Measurements from ENCODE around the gene UTS2R. TPM values are rescaled to one million over a fixed set of nuclear protein-coding genes. Genes with fewer than 3 reads are reported as not detected.

The UTS2R gene
- total RNA-seq, 4 donors from 2014 or later = not detected

DNA sequence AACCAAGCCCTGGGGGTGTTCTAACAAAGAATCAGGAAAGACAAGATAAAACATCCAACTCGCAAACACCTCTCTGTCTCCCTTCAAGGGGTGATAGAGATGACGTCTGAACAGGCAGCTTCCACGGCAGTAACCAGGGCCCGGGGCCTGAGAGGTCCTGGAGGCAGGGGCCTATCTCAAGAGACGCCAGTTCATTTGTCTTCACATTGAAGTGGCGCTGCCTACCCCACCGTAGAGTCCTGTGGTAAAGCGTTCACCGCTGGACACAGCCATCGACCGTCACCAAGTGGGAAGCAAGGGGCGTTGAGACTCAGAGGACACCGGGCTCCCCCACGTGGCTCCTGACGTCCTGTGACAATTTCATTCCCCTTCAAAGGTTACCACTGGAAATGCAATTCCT, 21.4 kb downstream of the UTS2R start:
- 92 to 100% methylated on average over 4 to 13 of the region's 15 CpGs for WGBS, 2 donors (ENCODE audit: low coverage in 1 of 2)

DNA sequence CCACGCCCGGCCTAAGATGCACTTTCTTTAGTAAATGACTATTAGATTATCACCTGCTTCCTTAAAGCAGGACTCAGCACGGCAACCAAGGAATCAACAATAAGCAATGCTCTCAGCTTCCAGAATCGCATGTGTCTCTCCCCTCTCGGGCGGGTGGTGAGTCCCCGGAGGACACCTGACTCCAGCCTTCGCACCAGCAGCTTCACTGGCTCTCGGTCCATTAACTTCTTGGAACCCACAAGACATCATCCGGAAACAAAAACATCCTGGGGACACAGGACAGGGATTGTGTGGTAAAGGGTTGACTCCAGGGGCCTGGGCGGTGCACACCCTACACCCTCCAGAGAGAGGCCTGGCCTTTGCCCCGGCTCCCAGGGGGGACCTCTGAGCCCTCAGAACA, 22.7 kb downstream of the UTS2R start:
- peaks cover 0 to 23% (median 2%) of the 10 kb centered on the region in 3 donors for H3K4me1 ChIP-seq
- no peak overlapping the region for H3K27ac ChIP-seq
- 83 to 100% methylated on average over 1 to 9 of the region's 12 CpGs for WGBS, 2 donors (ENCODE audit: low coverage in 1 of 2)
- no peak for TF ChIP-seq POLR2AphosphoS5 (IDR thresholded peaks at IDR 0.05)
- ATAC-seq = no peak
- peaks cover 0 to 75% of the 10 kb centered on the region in 2 donors for H3K36me3 ChIP-seq
- H3K9me3 ChIP-seq = no peaks in the 10 kb centered on the region
- H3K4me3 ChIP-seq = no peak overlapping the region
- no peaks in the 10 kb centered on the region for H3K27me3 ChIP-seq

More for the DNA sequence above, 21.4 kb downstream of the UTS2R start:
- no peak for TF ChIP-seq POLR2A (IDR thresholded peaks at IDR 0.05)
- TF ChIP-seq, protein P1, sequence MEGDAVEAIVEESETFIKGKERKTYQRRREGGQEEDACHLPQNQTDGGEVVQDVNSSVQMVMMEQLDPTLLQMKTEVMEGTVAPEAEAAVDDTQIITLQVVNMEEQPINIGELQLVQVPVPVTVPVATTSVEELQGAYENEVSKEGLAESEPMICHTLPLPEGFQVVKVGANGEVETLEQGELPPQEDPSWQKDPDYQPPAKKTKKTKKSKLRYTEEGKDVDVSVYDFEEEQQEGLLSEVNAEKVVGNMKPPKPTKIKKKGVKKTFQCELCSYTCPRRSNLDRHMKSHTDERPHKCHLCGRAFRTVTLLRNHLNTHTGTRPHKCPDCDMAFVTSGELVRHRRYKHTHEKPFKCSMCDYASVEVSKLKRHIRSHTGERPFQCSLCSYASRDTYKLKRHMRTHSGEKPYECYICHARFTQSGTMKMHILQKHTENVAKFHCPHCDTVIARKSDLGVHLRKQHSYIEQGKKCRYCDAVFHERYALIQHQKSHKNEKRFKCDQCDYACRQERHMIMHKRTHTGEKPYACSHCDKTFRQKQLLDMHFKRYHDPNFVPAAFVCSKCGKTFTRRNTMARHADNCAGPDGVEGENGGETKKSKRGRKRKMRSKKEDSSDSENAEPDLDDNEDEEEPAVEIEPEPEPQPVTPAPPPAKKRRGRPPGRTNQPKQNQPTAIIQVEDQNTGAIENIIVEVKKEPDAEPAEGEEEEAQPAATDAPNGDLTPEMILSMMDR (IDR thresholded peaks at IDR 0.05) = no peak
- no peak for TF ChIP-seq EP300 (IDR thresholded peaks at IDR 0.05)
- no peak for TF ChIP-seq POLR2AphosphoS5 (IDR thresholded peaks at IDR 0.05)
- H3K4me1 ChIP-seq = peaks cover 0 to 13% (median 0%) of the 10 kb centered on the region in 3 donors
- no peaks in the 10 kb centered on the region for H3K9me3 ChIP-seq
- H3K36me3 ChIP-seq = peaks cover 0 to 63% of the 10 kb centered on the region in 2 donors
- H3K4me3 ChIP-seq = no peak overlapping the region
- peaks cover 5% of the 10 kb centered on the region for H3K27me3 ChIP-seq
- no peak for ATAC-seq
- no peak overlapping the region for H3K27ac ChIP-seq

DNA sequence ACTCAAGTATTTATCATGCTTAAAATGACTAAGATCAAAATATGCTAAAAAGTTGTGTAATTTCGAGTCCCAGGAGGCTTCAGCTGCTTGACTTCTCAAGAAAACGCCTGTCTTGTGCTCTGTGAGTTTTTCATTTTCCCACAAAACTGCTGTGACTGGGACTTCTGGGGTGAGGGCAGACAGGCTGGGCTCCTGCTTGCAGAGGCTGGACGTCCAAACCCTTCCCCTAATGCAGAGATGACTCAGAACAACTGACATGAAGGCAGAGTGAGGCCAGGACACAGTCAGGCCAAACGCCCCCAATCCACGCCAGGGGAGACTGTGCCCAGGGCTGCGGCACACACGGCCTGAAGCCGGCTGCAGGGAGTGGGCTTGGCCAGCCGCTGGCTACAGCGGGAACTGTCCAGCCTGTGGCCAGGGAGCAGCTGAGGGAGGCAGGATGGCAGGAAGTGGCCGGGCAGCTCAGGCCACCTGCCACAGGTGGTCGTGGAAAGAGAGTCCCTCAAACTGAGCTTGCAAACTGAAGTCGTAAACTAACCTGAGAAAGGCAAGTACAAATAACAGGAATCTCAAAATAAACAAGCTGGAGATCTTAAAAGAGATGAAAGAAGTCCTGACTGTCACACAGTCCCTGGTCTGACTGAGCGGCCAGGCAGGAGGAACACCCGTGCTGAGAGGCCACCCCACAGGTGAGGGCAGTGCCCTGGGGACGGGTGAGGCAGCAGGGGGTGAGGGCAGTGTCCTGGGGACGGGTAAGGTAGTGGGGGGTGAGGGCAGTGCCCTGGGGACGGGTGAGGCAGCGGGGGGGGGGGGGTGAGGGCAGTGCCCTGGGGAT, 25.3 kb downstream of the UTS2R start:
- H3K4me3 ChIP-seq = no peak overlapping the region
- peak overlapping the region in 1 of 4 donors; percentile 57 for H3K27ac ChIP-seq
- peak; percentile 65 for ATAC-seq
- H3K9me3 ChIP-seq = no peaks in the 10 kb centered on the region
- peaks cover 0 to 85% of the 10 kb centered on the region in 2 donors for H3K36me3 ChIP-seq
- H3K27me3 ChIP-seq = no peaks in the 10 kb centered on the region
- H3K4me1 ChIP-seq = peaks cover 0 to 33% (median 7%) of the 10 kb centered on the region in 3 donors
- 53 to 69% methylated on average over 3 to 4 of the region's 19 CpGs for WGBS, 2 donors (ENCODE audit: low coverage in 1 of 2)
- no peak for TF ChIP-seq POLR2AphosphoS5 (IDR thresholded peaks at IDR 0.05)
- TF ChIP-seq, protein P1 (IDR thresholded peaks at IDR 0.05) = no peak
- no peak for TF ChIP-seq POLR2A (IDR thresholded peaks at IDR 0.05)
- TF ChIP-seq EP300 (IDR thresholded peaks at IDR 0.05) = no peak

DNA sequence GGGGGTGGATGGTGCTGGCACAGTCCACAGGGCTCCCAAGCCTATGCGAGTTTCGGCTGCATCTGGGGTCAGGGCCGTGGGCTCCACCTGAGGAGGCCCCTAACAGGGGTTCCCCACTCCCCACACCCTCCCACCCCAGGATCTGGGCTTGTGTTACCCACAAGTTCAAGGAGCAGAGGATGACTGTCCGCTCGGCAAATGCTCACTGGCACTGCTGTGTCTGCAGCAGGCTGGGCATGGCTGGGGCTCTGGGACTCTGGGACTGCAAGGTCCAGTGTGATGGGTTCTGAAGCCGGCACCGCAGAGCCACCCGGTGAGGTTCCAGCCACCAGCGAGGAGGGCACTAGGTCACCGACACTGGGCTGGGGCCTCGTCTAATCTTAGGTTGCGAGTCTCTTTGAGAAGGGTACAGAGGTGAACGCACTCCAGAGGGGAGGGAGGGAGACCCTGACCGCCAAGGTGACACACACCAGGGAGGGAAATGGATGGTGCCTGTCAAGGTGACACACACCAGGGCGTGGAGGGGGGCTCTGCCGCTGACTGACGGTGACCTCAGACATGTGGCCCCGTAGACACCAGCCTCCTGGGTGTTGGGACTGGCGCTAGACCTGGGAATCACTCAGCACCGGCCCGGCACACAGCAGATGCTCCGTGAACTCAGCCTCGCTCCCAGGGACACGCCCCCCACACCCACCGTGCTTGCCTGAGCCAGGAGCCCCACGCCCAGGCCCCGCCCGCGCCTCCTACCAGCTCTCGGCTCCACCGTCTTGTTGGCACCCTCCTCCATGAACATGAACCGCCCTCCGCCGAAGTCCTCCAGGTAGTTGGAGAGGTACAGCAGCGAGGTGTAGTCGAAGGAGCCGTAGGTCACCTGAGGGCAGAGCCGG, 26.1 kb downstream of the UTS2R start:
- Histone ChIP-seq H3K27ac (peak overlapping the region in 1 of 4 donors; percentile 57), H3K4me3 (no peak overlapping the region), H3K4me1 (peaks cover 0 to 33% (median 7%) of the 10 kb centered on the region in 3 donors), H3K36me3 (peaks cover 0 to 85% of the 10 kb centered on the region in 2 donors), H3K27me3 (no peaks in the 10 kb centered on the region), H3K9me3 (no peaks in the 10 kb centered on the region)
- TF ChIP-seq, protein P1 (IDR thresholded peaks at IDR 0.05) = no peak
- no peak for TF ChIP-seq POLR2A (IDR thresholded peaks at IDR 0.05)
- TF ChIP-seq EP300 (IDR thresholded peaks at IDR 0.05) = no peak
- no peak for TF ChIP-seq POLR2AphosphoS5 (IDR thresholded peaks at IDR 0.05)
- WGBS, 2 donors (ENCODE audit: low coverage in 1 of 2) = 80% methylated on average over 12 of the region's 38 CpGs; no CpG with 5 or more reads in 1 of the 2 donors
- no peak for ATAC-seq

DNA sequence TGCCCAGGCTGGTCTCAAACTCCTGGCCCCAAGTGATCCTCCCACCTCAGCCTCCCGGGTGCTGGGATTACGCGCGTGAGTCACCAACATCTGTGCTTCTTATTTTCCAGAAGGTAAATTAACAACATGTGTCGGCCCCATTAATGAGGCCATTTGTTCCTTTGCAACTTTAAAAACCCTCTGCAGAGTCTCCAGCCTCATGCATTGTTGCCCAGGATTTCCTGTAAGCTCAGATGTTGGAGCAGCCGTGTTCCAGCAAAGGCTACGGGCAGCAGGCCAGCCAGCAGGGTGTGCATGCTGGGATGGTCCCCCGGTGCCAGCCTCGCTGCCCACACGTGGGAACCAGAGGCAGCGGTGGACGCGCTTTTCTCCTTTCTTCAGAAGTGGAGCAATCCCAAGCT, 27.5 kb downstream of the UTS2R start:
- Histone ChIP-seq H3K9me3 (no peaks in the 10 kb centered on the region), H3K27ac (peak overlapping the region in 1 of 4 donors; percentile 49), H3K36me3 (peaks cover 0 to 85% of the 10 kb centered on the region in 2 donors), H3K4me1 (peaks cover 0 to 33% (median 7%) of the 10 kb centered on the region in 3 donors), H3K27me3 (no peaks in the 10 kb centered on the region), H3K4me3 (no peak overlapping the region)
- 49 to 60% methylated on average over 3 to 8 of the region's 13 CpGs for WGBS, 2 donors (ENCODE audit: low coverage in 1 of 2)
- peak; percentile 20 for ATAC-seq
- peak; percentile 10 for TF ChIP-seq POLR2AphosphoS5 (IDR thresholded peaks at IDR 0.05)
- TF ChIP-seq, protein P1 (IDR thresholded peaks at IDR 0.05) = no peak
